Fibroblast of lung (primary cell): ENCODE measurements around the gene DMP1. TPM values are rescaled to one million over a fixed set of nuclear protein-coding genes. Genes with fewer than 3 reads are reported as not detected.

Experiments used
- DNase-seq, 2 donors: peaks; one replicate each; pipeline versions ENCODE4 v3.0.0 to v3.0.0-alpha.2; 2010; ENCODE audit warnings: low read depth in 2 of 2
- H2AFZ ChIP-seq: 2 replicates; pipeline ENCODE4 v1.5.1; 2012; ENCODE audit warnings: low read length, control low read depth, inconsistent platforms
- H3K27ac ChIP-seq: 2 replicates; pipeline ENCODE4 v1.5.1; 2011; ENCODE audit warnings: low read length, control low read depth; ENCODE audit not compliant: insufficient read depth
- H3K27me3 ChIP-seq: 2 replicates; pipeline ENCODE4 v1.5.1; 2011; ENCODE audit warnings: mild to moderate bottlenecking, low read length; ENCODE audit not compliant: control insufficient read depth, insufficient read depth
- H3K36me3 ChIP-seq: 2 replicates; pipeline ENCODE4 v1.5.1; 2011; ENCODE audit warnings: low read length; ENCODE audit not compliant: control insufficient read depth, insufficient read depth
- H3K4me1 ChIP-seq: 2 replicates; pipeline ENCODE4 v1.5.1; 2011; ENCODE audit warnings: low read length; ENCODE audit not compliant: control insufficient read depth, insufficient read depth; ENCODE audit errors: extremely low read depth
- H3K4me2 ChIP-seq: 2 replicates; pipeline ENCODE4 v1.5.1; 2011; ENCODE audit warnings: low read length, control low read depth; ENCODE audit not compliant: insufficient read depth; ENCODE audit errors: extremely low read depth
- H3K4me3 ChIP-seq, 4 experiments: fragments of 200-600 bp in 1 of 4; sonication (generic) in 1 of 4; replicated peaks in 1 of 4; 2 replicates each; pipeline ENCODE4 v1.5.1; 2011 to 2016; ENCODE audit warnings: low read length in 4 of 4, low read depth in 3 of 4, mild to moderate bottlenecking in 3 of 4, control low read depth in 2 of 4, inconsistent platforms in 1 of 4, mixed read lengths in 1 of 4; ENCODE audit not compliant: insufficient read depth in 1 of 4; ENCODE audit errors: control extremely low read depth in 1 of 4
- H3K79me2 ChIP-seq: 2 replicates; pipeline ENCODE4 v1.5.1; 2012; ENCODE audit warnings: mild to moderate bottlenecking, low read length, inconsistent platforms; ENCODE audit not compliant: control insufficient read depth, insufficient read depth
- H3K9ac ChIP-seq: 2 replicates; pipeline ENCODE4 v1.5.1; 2011; ENCODE audit warnings: mild to moderate bottlenecking, low read length, control low read depth; ENCODE audit not compliant: insufficient read depth
- H3K9me3 ChIP-seq: 2 replicates; pipeline ENCODE4 v1.5.1; 2012; ENCODE audit warnings: low read depth, low read length; ENCODE audit not compliant: control insufficient read depth, insufficient read depth
- H4K20me1 ChIP-seq: 2 replicates; pipeline ENCODE4 v1.5.1; 2011; ENCODE audit warnings: low read length; ENCODE audit not compliant: control insufficient read depth, insufficient read depth; ENCODE audit errors: extremely low read depth
- CTCF ChIP-seq, 2 donors: IDR thresholded peaks in 1 of 2; conservative IDR thresholded peaks in 1 of 2; 1 replicate in 1 of 2; 2 replicates in 1 of 2; pipeline ENCODE4 v1.5.1; 2011 to 2012; ENCODE audit warnings: low read length in 2 of 2, control low read depth in 1 of 2, inconsistent platforms in 1 of 2, low read depth in 1 of 2, mild to moderate bottlenecking in 1 of 2
- EZH2 ChIP-seq: IDR thresholded peaks from 2 replicates; pipeline ENCODE4 v1.5.1; 2012; ENCODE audit warnings: low read length, control low read depth, mild to moderate bottlenecking; ENCODE audit errors: missing control alignments
- polyA plus RNA-seq, 2 donors: library from polyadenylated mRNA; depleted of rRNA in 1 of 2; stranded (reverse) in 1 of 2; unstranded in 1 of 2; fragments of >200 nt; gene quantifications; 2 replicates each; pipeline ENCODE4 v1.2.1, GENCODE V29; 2011 to 2012; ENCODE audit warnings: missing spikeins in 1 of 2
- total RNA-seq: library from RNA; depleted of rRNA; stranded (reverse); fragments of >200 nt; gene quantifications from 2 replicates; pipeline ENCODE4 v1.2.1, GENCODE V29; 2014

The DMP1 gene
- total and polyA plus RNA-seq, 2 donors (not counting 1 experiment from before 2014, with no cell fraction given) = not detected

GRCh38 chr4:87614292-87614890 lies 35.7 kb upstream of the DMP1 start:
- H3K27me3 ChIP-seq = no peaks in the 10 kb centered on the region
- no peak overlapping the region for H3K9ac ChIP-seq
- no peaks in the 10 kb centered on the region for H3K9me3 ChIP-seq
- no peaks in the 10 kb centered on the region for H3K79me2 ChIP-seq
- DNase-seq = no peak
- H3K27ac ChIP-seq = no peak overlapping the region
- H3K4me1 ChIP-seq = no peaks in the 10 kb centered on the region
- H3K4me2 ChIP-seq = no peak overlapping the region
- H2AFZ ChIP-seq = no peak overlapping the region
- no peak overlapping the region for H3K4me3 ChIP-seq
- no peaks in the 10 kb centered on the region for H3K36me3 ChIP-seq
- TF ChIP-seq EZH2 (no peak), CTCF (conservative IDR thresholded peaks at IDR 0.05 in 1 of 2, IDR thresholded peaks at IDR 0.05 in 1 of 2; ENCODE audit: low read depth in 1 of 2, low read length in 2 of 2) (no peak)
- H4K20me1 ChIP-seq = no peaks in the 10 kb centered on the region

GRCh38 chr4:87616268-87616667 lies 33.8 kb upstream of the DMP1 start:
- H3K4me1 ChIP-seq = no peaks in the 10 kb centered on the region
- no peaks in the 10 kb centered on the region for H4K20me1 ChIP-seq
- H3K36me3 ChIP-seq = no peaks in the 10 kb centered on the region
- no peak overlapping the region for H2AFZ ChIP-seq
- H3K27me3 ChIP-seq = peaks cover 4% of the 10 kb centered on the region
- no peak overlapping the region for H3K9ac ChIP-seq
- H3K79me2 ChIP-seq = no peaks in the 10 kb centered on the region
- H3K27ac ChIP-seq = no peak overlapping the region
- TF ChIP-seq CTCF (conservative IDR thresholded peaks at IDR 0.05 in 1 of 2, IDR thresholded peaks at IDR 0.05 in 1 of 2; ENCODE audit: low read depth in 1 of 2, low read length in 2 of 2) (no peak), EZH2 (no peak)
- H3K4me3 ChIP-seq = no peak overlapping the region
- no peak overlapping the region for H3K4me2 ChIP-seq
- DNase-seq = no peak
- H3K9me3 ChIP-seq = no peaks in the 10 kb centered on the region

DNA sequence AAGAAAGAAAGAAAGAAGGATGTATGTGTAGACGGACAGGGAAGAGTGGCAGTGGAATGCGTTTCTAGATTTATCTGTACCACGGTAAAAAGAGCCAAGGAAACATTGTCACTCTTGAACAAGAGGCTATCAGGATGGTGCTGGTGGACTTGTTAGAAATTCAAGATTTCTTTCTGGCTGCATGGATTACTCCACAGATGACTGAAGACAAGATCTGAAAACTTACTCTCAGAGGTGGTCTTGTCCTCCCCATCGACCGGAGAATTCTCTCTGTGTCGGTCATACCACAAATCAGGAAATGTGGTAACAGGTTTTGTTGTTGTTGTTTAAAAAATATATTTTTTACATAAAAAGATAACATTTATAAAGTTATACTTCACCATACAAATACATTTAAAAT lies 30.0 kb upstream of the DMP1 start:
- H2AFZ ChIP-seq = no peak overlapping the region
- H4K20me1 ChIP-seq = no peaks in the 10 kb centered on the region
- no peak overlapping the region for H3K4me2 ChIP-seq
- TF ChIP-seq CTCF (conservative IDR thresholded peaks at IDR 0.05 in 1 of 2, IDR thresholded peaks at IDR 0.05 in 1 of 2; ENCODE audit: low read depth in 1 of 2, low read length in 2 of 2) (no peak), EZH2 (no peak)
- H3K9me3 ChIP-seq = no peaks in the 10 kb centered on the region
- H3K79me2 ChIP-seq = no peaks in the 10 kb centered on the region
- DNase-seq = no peak
- no peak overlapping the region for H3K4me3 ChIP-seq
- no peak overlapping the region for H3K27ac ChIP-seq
- no peak overlapping the region for H3K9ac ChIP-seq
- H3K27me3 ChIP-seq = peaks cover 6% of the 10 kb centered on the region
- H3K36me3 ChIP-seq = no peaks in the 10 kb centered on the region
- no peaks in the 10 kb centered on the region for H3K4me1 ChIP-seq
